Mammary epithelial cell (primary cell): ENCODE measurements around the gene ST6GALNAC3.
"Not testable (repeated sequence)": the region's sequence is repeated elsewhere in the genome, so short reads cannot be mapped to it uniquely, and the experiment has no call there.

ENCODE experiments used
- CTCF ChIP-seq, 2 donors: IDR thresholded peaks in 1 of 2; conservative IDR thresholded peaks in 1 of 2; 2 replicates each; pipeline ENCODE4 v1.5.1; 2011 to 2012; ENCODE audit warnings: inconsistent platforms in 2 of 2, low read length in 2 of 2, mild to moderate bottlenecking in 2 of 2, control low read depth in 1 of 2, low read depth in 1 of 2; ENCODE audit not compliant: insufficient read depth in 1 of 2; ENCODE audit errors: extremely low read depth in 1 of 2
- EZH2 ChIP-seq: IDR thresholded peaks from 2 replicates; pipeline ENCODE4 v1.6.1; 2012; ENCODE audit warnings: low read length, inconsistent platforms, borderline replicate concordance

- TF ChIP-seq CTCF (conservative IDR thresholded peaks at IDR 0.05 in 1 of 2, IDR thresholded peaks at IDR 0.05 in 1 of 2; ENCODE audit: extremely low read depth in 1 of 2, insufficient read depth in 1 of 2, low read depth in 1 of 2, low read length in 2 of 2); EZH2: not testable (repeated sequence)
Measured at GRCh38 chr1:76123411-76124064, 49.0 kb downstream of the ST6GALNAC3 start.
